GM06990 (cell line): ENCODE measurements around the gene CFAP161.

Source experiments
- DNase-seq: peaks from one replicate; pipeline ENCODE4 v3.0.0-alpha.2; 2011; ENCODE audit not compliant: insufficient read length; ENCODE audit errors: extremely low read depth
- H3K27me3 ChIP-seq: replicated peaks from 2 replicates; pipeline ENCODE4 v1.6.0; 2011; ENCODE audit warnings: low read length; ENCODE audit not compliant: control insufficient read depth, insufficient read depth
- H3K36me3 ChIP-seq: 2 replicates; pipeline ENCODE4 v1.5.1; 2011; ENCODE audit warnings: low read length; ENCODE audit not compliant: control insufficient read depth, insufficient read depth
- H3K4me3 ChIP-seq: replicated peaks from 2 replicates; pipeline ENCODE4 v1.5.1; 2011; ENCODE audit warnings: low read depth, mild to moderate bottlenecking, control low read depth, low read length
- CTCF ChIP-seq: IDR thresholded peaks from 2 replicates; pipeline ENCODE4 v1.5.1; 2011; ENCODE audit warnings: low read length, control low read depth, mild to moderate bottlenecking, inconsistent platforms; ENCODE audit not compliant: insufficient read depth, poor library complexity, severe bottlenecking

The CFAP161 gene

GRCh38 chr15:81182756-81183438 lies 48.8 kb downstream of the CFAP161 start:
- no peak for TF ChIP-seq CTCF
- DNase-seq = no peak
- peaks cover 1% of the 10 kb centered on the region; the same call in 1 of the 2 replicates for H3K27me3 ChIP-seq
- H3K36me3 ChIP-seq = no peaks in the 10 kb centered on the region
- H3K4me3 ChIP-seq = no peak overlapping the region

GRCh38 chr15:81183439-81183775 lies 49.3 kb downstream of the CFAP161 start:
- DNase-seq = no peak
- TF ChIP-seq CTCF = no peak
- Histone ChIP-seq H3K36me3 (no peaks in the 10 kb centered on the region), H3K27me3 (peaks cover 1% of the 10 kb centered on the region; the same call in 1 of the 2 replicates), H3K4me3 (no peak overlapping the region)

- Histone ChIP-seq H3K27me3 (peaks cover 1% of the 10 kb centered on the region; the same call in 1 of the 2 replicates), H3K4me3 (no peak overlapping the region), H3K36me3 (no peaks in the 10 kb centered on the region)
- no peak for DNase-seq
- no peak for TF ChIP-seq CTCF
Observed at GRCh38 chr15:81184188-81184587, 50.1 kb downstream of the CFAP161 start.

GRCh38 chr15:81185631-81186295 lies 51.7 kb downstream of the CFAP161 start:
- H3K27me3 ChIP-seq = peaks cover 1% of the 10 kb centered on the region; the same call in 1 of the 2 replicates
- H3K4me3 ChIP-seq = no peak overlapping the region
- TF ChIP-seq CTCF = no peak
- no peaks in the 10 kb centered on the region for H3K36me3 ChIP-seq
- DNase-seq = no peak

- no peak for TF ChIP-seq CTCF
- Histone ChIP-seq H3K27me3 (peaks cover 1% of the 10 kb centered on the region; the same call in 1 of the 2 replicates), H3K36me3 (no peaks in the 10 kb centered on the region), H3K4me3 (no peak overlapping the region)
- DNase-seq = no peak
Observed at GRCh38 chr15:81188354-81188753, 54.3 kb downstream of the CFAP161 start.
